H1 (cell line): Measurements from ENCODE around the gene ELOA. TPM values are rescaled to one million over a fixed set of nuclear protein-coding genes. Genes with fewer than 3 reads are reported as not detected.

ENCODE experiments used
- CTCF ChIA-PET: fragments of 300-600 bp; sonication (Branson Sonifier 250); formaldehyde crosslinking; loops from one replicate; lab custom pipeline; 2021; ENCODE audit not compliant: partially characterized antibody; lab: Charles Lee
- POLR2A ChIA-PET: fragments of 300-600 bp; sonication (Branson Sonifier 250); formaldehyde crosslinking; loops from one replicate; lab custom pipeline; 2021; ENCODE audit warnings: inconsistent platforms; ENCODE audit not compliant: partially characterized antibody; lab: Charles Lee
- DNase-seq, 2 experiments: peaks; one replicate each; pipeline versions ENCODE4 v3.0.0 to v3.0.0-alpha.2; 2010 to 2022; ENCODE audit warnings: low spot score in 2 of 2, low read depth in 1 of 2, mixed read lengths in 1 of 2
- FAIRE-seq: peaks from 2 replicates; lab custom pipeline; 2011; peaks lifted over from hg19 to GRCh38; lab: Jason Lieb, UNC
- H2AFZ ChIP-seq: 2 replicates; pipeline ENCODE4 v1.8.1; 2012; ENCODE audit warnings: low read length, inconsistent platforms
- H2AK5ac ChIP-seq: 2 replicates; pipeline ENCODE4 v1.6.1; 2013; ENCODE audit warnings: low read depth, low read length
- H2BK120ac ChIP-seq: replicated peaks from 2 replicates; pipeline ENCODE3; 2013; ENCODE audit warnings: low read depth, low read length, inconsistent platforms
- H2BK12ac ChIP-seq: 2 replicates; pipeline ENCODE4 v1.6.1; 2013; ENCODE audit warnings: low read depth, low read length
- H2BK15ac ChIP-seq: 2 replicates; pipeline ENCODE4 v1.6.1; 2013; ENCODE audit warnings: low read length
- H2BK20ac ChIP-seq: 2 replicates; pipeline ENCODE4 v1.6.1; 2013; ENCODE audit warnings: low read length
- H2BK5ac ChIP-seq: 2 replicates; pipeline ENCODE4 v1.6.1; 2013; ENCODE audit warnings: low read depth, low read length
- H3K14ac ChIP-seq: 2 replicates; pipeline ENCODE4 v1.6.1; 2013; ENCODE audit warnings: inconsistent platforms; ENCODE audit not compliant: insufficient read length
- H3K18ac ChIP-seq: 2 replicates; pipeline ENCODE4 v1.6.1; 2013; ENCODE audit warnings: low read length; ENCODE audit errors: extremely low read depth
- H3K23ac ChIP-seq: 2 replicates; pipeline ENCODE4 v1.6.1; 2013; ENCODE audit warnings: inconsistent platforms; ENCODE audit not compliant: insufficient read length
- H3K23me2 ChIP-seq: 2 replicates; pipeline ENCODE4 v1.6.1; 2013; ENCODE audit warnings: low read depth, low read length
- H3K27ac ChIP-seq: 2 replicates; pipeline ENCODE4 v1.6.1; 2011; ENCODE audit warnings: low read depth, low read length, inconsistent platforms
- H3K27me3 ChIP-seq, 4 experiments: replicated peaks in 1 of 4; 1 replicate in 1 of 4; 2 replicates in 3 of 4; pipeline versions ENCODE4 v1.6.1 to v1.8.1; 2011 to 2013; ENCODE audit warnings: low read length in 3 of 4, mild to moderate bottlenecking in 3 of 4, inconsistent platforms in 2 of 4, mixed read lengths in 2 of 4, moderate library complexity in 1 of 4; ENCODE audit not compliant: control insufficient read depth in 3 of 4, insufficient read depth in 3 of 4; ENCODE audit errors: extremely low read depth in 1 of 4
- H3K36me3 ChIP-seq, 4 experiments: 2 replicates each; pipeline versions ENCODE4 v1.6.1 to v1.8.1; 2011 to 2013; ENCODE audit warnings: mild to moderate bottlenecking in 4 of 4, low read length in 3 of 4, moderate library complexity in 2 of 4, control low read depth in 1 of 4, inconsistent platforms in 1 of 4; ENCODE audit not compliant: insufficient read depth in 4 of 4, control insufficient read depth in 2 of 4
- H3K4ac ChIP-seq: replicated peaks from 2 replicates; pipeline ENCODE3; 2013; ENCODE audit warnings: low read length, low read depth, mixed read lengths, inconsistent platforms; ENCODE audit not compliant: insufficient read length
- H3K4me1 ChIP-seq, 4 experiments: replicated peaks in 1 of 4; 1 replicate in 1 of 4; 2 replicates in 3 of 4; pipeline versions ENCODE4 v1.6.1 to v1.8.1; 2011 to 2013; ENCODE audit warnings: low read length in 3 of 4, inconsistent platforms in 2 of 4, mixed read lengths in 1 of 4; ENCODE audit not compliant: insufficient read depth in 4 of 4, control insufficient read depth in 3 of 4
- H3K4me2 ChIP-seq, 2 experiments: 2 replicates each; pipeline versions ENCODE4 v1.6.1 to v1.8.1; 2011 to 2013; ENCODE audit warnings: low read depth in 2 of 2, low read length in 2 of 2, control low read depth in 1 of 2, inconsistent platforms in 1 of 2, mild to moderate bottlenecking in 1 of 2; ENCODE audit not compliant: insufficient read depth in 1 of 2
- H3K4me3 ChIP-seq, 4 experiments: fragments of 200-600, 300-600 bp in 1 of 4; sonication (generic), shearing (Covaris generic), sonication (Bioruptor Twin) in 1 of 4; 2 replicates each; pipeline versions ENCODE4 v1.5.1 to v1.8.1; 2011 to 2016; ENCODE audit warnings: low read length in 4 of 4, low read depth in 3 of 4, control low read depth in 2 of 4, inconsistent platforms in 2 of 4, mild to moderate bottlenecking in 2 of 4, mixed read lengths in 1 of 4, moderate library complexity in 1 of 4; ENCODE audit not compliant: insufficient read depth in 2 of 4; ENCODE audit errors: extremely low read depth in 1 of 4
- H3K56ac ChIP-seq: replicated peaks from 2 replicates; pipeline ENCODE3; 2013; ENCODE audit warnings: low read depth, mild to moderate bottlenecking, mixed read lengths, low read length, inconsistent platforms; ENCODE audit not compliant: insufficient read length
- H3K79me1 ChIP-seq: 2 replicates; pipeline ENCODE4 v1.6.1; 2013; ENCODE audit warnings: low read depth, low read length, control low read depth
- H3K79me2 ChIP-seq, 2 experiments: 2 replicates each; pipeline versions ENCODE4 v1.6.1 to v1.8.1; 2012 to 2013; ENCODE audit warnings: low read length in 2 of 2, mild to moderate bottlenecking in 2 of 2, inconsistent platforms in 1 of 2; ENCODE audit not compliant: insufficient read depth in 2 of 2, control insufficient read depth in 1 of 2
- H3K9ac ChIP-seq, 4 experiments: replicated peaks in 1 of 4; 1 replicate in 1 of 4; 2 replicates in 3 of 4; pipeline versions ENCODE4 v1.6.1 to v1.8.1; 2011 to 2013; ENCODE audit warnings: low read depth in 3 of 4, low read length in 3 of 4, control low read depth in 2 of 4, mild to moderate bottlenecking in 2 of 4, moderate library complexity in 2 of 4, inconsistent platforms in 1 of 4; ENCODE audit errors: extremely low read depth in 1 of 4
- H3K9me3 ChIP-seq, 2 experiments: 2 replicates each; pipeline versions ENCODE4 v1.6.1 to v1.8.1; 2012 to 2013; ENCODE audit warnings: mild to moderate bottlenecking in 2 of 2, moderate library complexity in 2 of 2, control low read depth in 1 of 2, inconsistent platforms in 1 of 2, low read depth in 1 of 2, low read length in 1 of 2, mixed read lengths in 1 of 2; ENCODE audit not compliant: insufficient read depth in 2 of 2
- H4K20me1 ChIP-seq, 2 experiments: replicated peaks in 1 of 2; 2 replicates each; pipeline versions ENCODE3 to v1.8.1; 2011 to 2013; ENCODE audit warnings: inconsistent platforms in 2 of 2, low read length in 2 of 2, mild to moderate bottlenecking in 1 of 2; ENCODE audit not compliant: insufficient read depth in 2 of 2, control insufficient read depth in 1 of 2
- H4K5ac ChIP-seq: 2 replicates; pipeline ENCODE4 v1.6.1; 2013; ENCODE audit warnings: low read length, low read depth, mixed read lengths, inconsistent platforms; ENCODE audit not compliant: insufficient read length
- H4K8ac ChIP-seq: 2 replicates; pipeline ENCODE4 v1.8.0; 2013; ENCODE audit warnings: mild to moderate bottlenecking, moderate library complexity, low read length, inconsistent platforms; ENCODE audit not compliant: insufficient read depth; ENCODE audit errors: extremely low read depth
- H4K91ac ChIP-seq: replicated peaks from 2 replicates; pipeline ENCODE3; 2013; ENCODE audit warnings: low read length, mixed read lengths, inconsistent platforms; ENCODE audit not compliant: insufficient read length
- E2F6 ChIP-seq: IDR thresholded peaks from 2 replicates; pipeline ENCODE4 v1.6.1; 2012; ENCODE audit warnings: inconsistent platforms
- EGR1 ChIP-seq: IDR thresholded peaks from 2 replicates; pipeline ENCODE4 v1.6.1; 2011; ENCODE audit warnings: low read depth, low read length, borderline replicate concordance
- JUND ChIP-seq: IDR thresholded peaks from 2 replicates; pipeline ENCODE4 v1.6.1; 2011; ENCODE audit warnings: mild to moderate bottlenecking, improper control_type of control experiment, low read length
- KDM5A ChIP-seq: fragments of 200-600 bp; IDR thresholded peaks from 2 replicates; pipeline ENCODE4 v1.7.1; 2012; ENCODE audit warnings: mild to moderate bottlenecking, low read length, inconsistent platforms, mixed read lengths
- POLR2AphosphoS5 ChIP-seq: IDR thresholded peaks from 2 replicates; pipeline ENCODE4 v1.6.1; 2011; ENCODE audit warnings: low read depth, low read length
- RAD21 ChIP-seq, 2 experiments: IDR thresholded peaks in 1 of 2; conservative IDR thresholded peaks in 1 of 2; 2 replicates each; pipeline ENCODE4 v1.6.1; 2011; ENCODE audit warnings: low read depth in 2 of 2, low read length in 2 of 2, improper control_type of control experiment in 1 of 2, inconsistent platforms in 1 of 2, mild to moderate bottlenecking in 1 of 2, moderate library complexity in 1 of 2
- RXRA ChIP-seq: IDR thresholded peaks from 2 replicates; pipeline ENCODE4 v1.6.1; 2011; ENCODE audit warnings: low read depth, mild to moderate bottlenecking, low read length, moderate library complexity; ENCODE audit not compliant: insufficient read depth
- SIN3A ChIP-seq, 2 experiments: IDR thresholded peaks in 1 of 2; conservative IDR thresholded peaks in 1 of 2; 2 replicates each; pipeline ENCODE4 v1.6.1; 2011 to 2012; ENCODE audit warnings: low read length in 2 of 2, improper control_type of control experiment in 1 of 2, low read depth in 1 of 2, mild to moderate bottlenecking in 1 of 2
- SP1 ChIP-seq: IDR thresholded peaks from 2 replicates; pipeline ENCODE4 v1.6.1; 2011; ENCODE audit warnings: low read depth, low read length
- SP2 ChIP-seq: IDR thresholded peaks from 2 replicates; pipeline ENCODE4 v1.6.1; 2012; ENCODE audit warnings: mild to moderate bottlenecking, low read length, inconsistent platforms
- WGBS, 2 experiments: shearing (Covaris generic) in 1 of 2; methylation state at CpG; one replicate each; pipeline versions ENCODE4 v1.1.6 to v1.1.7; 2013 to 2015; ENCODE audit warnings: low lambda C conversion rate in 2 of 2, mixed read lengths in 2 of 2, inconsistent platforms in 1 of 2, low coverage in 1 of 2, missing lambda C conversion rate in 1 of 2; ENCODE audit not compliant: insufficient replicate concordance in 2 of 2, insufficient coverage in 1 of 2, insufficient read length in 1 of 2; ENCODE audit errors: extremely low coverage in 1 of 2, missing lambda C conversion rate in 1 of 2; 5-methylcytosine and 5-hydroxymethylcytosine counted together
- polyA plus RNA-seq, 7 experiments: library from polyadenylated mRNA; depleted of rRNA in 3 of 7; stranded (reverse) in 5 of 7; unstranded in 2 of 7; fragments of >200 nt in 5 of 7; fragments of 200-250 nt in 2 of 7; gene quantifications; 1 replicate in 5 of 7; 2 replicates in 1 of 7; 4 replicates in 1 of 7; pipeline versions ENCODE4 v1.2.1 to v1.2.3, GENCODE V29; 2011 to 2013; ENCODE audit warnings: missing spikeins in 2 of 7, mixed read lengths in 2 of 7
- total RNA-seq: library from RNA; stranded (reverse); fragmentation: NEBNext Ultra II Directional; extraction: Animal tissue kit (Norgen Biotek cat#: 25700); gene quantifications from 2 replicates; pipeline ENCODE4 v1.2.1, GENCODE V29; 2021

ELOA gene
- total and polyA plus RNA-seq, 2 of the 8 experiments (the other 6 are each of a cell fraction or from before 2014, with no cell fraction given): 15.7 to 61.1 TPM

- Histone ChIP-seq H2BK120ac (no peak overlapping the region), H3K27me3 (no peaks in the 10 kb centered on the region), H3K36me3 (peaks cover 0 to 6% (median 2%) of the 10 kb centered on the region in 4 experiments; a peak in 3 of 8 replicates), H3K27ac (no peak overlapping the region; the same call in 1 of the 2 replicates), H3K4me3 (peak overlapping the region; percentile 79 to 88 (median 84)), H4K20me1 (peaks cover 9 to 12% of the 10 kb centered on the region in 2 experiments), H4K91ac (peak overlapping the region; percentile 95), H3K9me3 (no peaks in the 10 kb centered on the region), H2AFZ (peak overlapping the region; percentile 13; the same call in 1 of the 2 replicates), H3K9ac (peak overlapping the region in 3 of 4 experiments; percentile 67 to 78 (median 70); a peak in 6 of 7 replicates), H3K4me1 (peaks cover 3 to 10% (median 3%) of the 10 kb centered on the region in 4 experiments; a peak in 4 of 7 replicates), H3K23ac (no peak overlapping the region), H2BK20ac (no peak overlapping the region), H2BK5ac (no peak overlapping the region; the same call in 1 of the 2 replicates), H2AK5ac (no peak overlapping the region), H3K56ac (peak overlapping the region; percentile 88), H3K4ac (peak overlapping the region; percentile 76), H3K23me2 (peaks cover 4% of the 10 kb centered on the region; the same call in 1 of the 2 replicates), H2BK15ac (0 out of 2 replicates have a peak overlapping the region, but pooled peaks have one; percentile 61), H4K8ac (peak overlapping the region; percentile 87), H4K5ac (peak overlapping the region; percentile 91), H3K18ac (peak overlapping the region; percentile 93), H3K14ac (no peak overlapping the region), H2BK12ac (no peak overlapping the region), H3K79me2 (peaks cover 19 to 41% of the 10 kb centered on the region in 2 experiments), H3K4me2 (peak overlapping the region; percentile 76 to 79), H3K79me1 (peaks cover 4% of the 10 kb centered on the region; the same call in 1 of the 2 replicates)
- peak in 1 of 2 experiments; percentile 29 for DNase-seq
- POLR2A ChIA-PET: interaction anchor here (0.6 to 13.6 kb wide), 24 partner anchors 9 to 245 kb away, joined by 3 to 190 read pairs (median 5); partner anchors contain the start of genes LYPLA2, PITHD1, RPL11 and SRSF10
- CTCF ChIA-PET: interaction anchor here (1.0 to 1.2 kb wide), 2 partner anchors 52 to 198 kb away, joined by 3 to 4 read pairs; partner anchors contain the start of gene RPL11
- FAIRE-seq: no peak
- WGBS, 2 experiments: 15% methylated on average over 21 of the region's 28 CpGs; no CpG with 5 or more reads in 1 of the 2 experiments
- TF ChIP-seq RXRA (no peak), JUND (0 out of 2 replicates have a peak, but pooled peaks have one; percentile 20), RAD21 (IDR thresholded peaks at IDR 0.05 in 1 of 2, conservative IDR thresholded peaks at IDR 0.05 in 1 of 2; ENCODE audit: low read depth in 2 of 2, low read length in 2 of 2) (no peak), E2F6 (no peak), EGR1 (peak; percentile 11; the same call in 1 of the 2 replicates), SP2 (no peak), SIN3A (conservative IDR thresholded peaks at IDR 0.05 in 1 of 2, IDR thresholded peaks at IDR 0.05 in 1 of 2; ENCODE audit: low read depth in 1 of 2, low read length in 2 of 2) (peak in 1 of 2 experiments; percentile 37; a peak in 1 of 4 replicates), SP1 (0 out of 2 replicates have a peak, but pooled peaks have one; percentile 15), KDM5A (no peak), POLR2AphosphoS5 (peak; percentile 84)
These were observed 493 bp upstream of the ELOA start for GRCh38 chr1:23742670-23743286.
